PC-3 (cell line): ENCODE data around the gene ASF1B.

Source experiments
- CTCF ChIP-seq: fragments of 300-600 bp; sonication (generic); conservative IDR thresholded peaks from 2 replicates; pipeline ENCODE4 v1.5.1; 2017; ENCODE audit warnings: antibody characterized with exemption, low read depth, mild to moderate bottlenecking, low read length
- EZH2phosphoT487 ChIP-seq: fragments of 300-600 bp; sonication (generic); IDR thresholded peaks from 2 replicates; pipeline ENCODE4 v1.6.1; 2018; ENCODE audit warnings: mild to moderate bottlenecking, antibody characterized with exemption, low read length, borderline replicate concordance

GRCh38 chr19:14103310-14103709, 33.1 kb downstream of the ASF1B start:
- TF ChIP-seq CTCF: no peak
- no peak for TF ChIP-seq EZH2phosphoT487
